HepG2 (cell line): ENCODE measurements around the gene CCL16. TPM values are rescaled to one million over a fixed set of nuclear protein-coding genes. Genes with fewer than 3 reads are reported as not detected.

Source experiments
- ARNTL ChIP-seq: sonication (generic); formaldehyde crosslinking; IDR thresholded peaks from 2 replicates; pipeline ENCODE4 v1.4.0; 2020; ENCODE audit warnings: mild to moderate bottlenecking, missing genetic modification reagents
- ASH2L ChIP-seq: fragments of 300-600, 200-600 bp; sonication (generic); IDR thresholded peaks from 2 replicates; pipeline ENCODE4 v1.7.0; 2017; ENCODE audit warnings: low read depth, mild to moderate bottlenecking, moderate library complexity, mixed read lengths, low read length; ENCODE audit not compliant: insufficient read length
- CBX5 ChIP-seq: sonication (generic); formaldehyde crosslinking; IDR thresholded peaks from 2 replicates; pipeline ENCODE4 v1.4.0; 2020; ENCODE audit warnings: missing genetic modification reagents, borderline replicate concordance
- CHD4 ChIP-seq: fragments of 200-600 bp; sonication (generic); IDR thresholded peaks from 2 replicates; pipeline ENCODE4 v1.7.0; 2017; ENCODE audit warnings: mild to moderate bottlenecking, low read length, borderline replicate concordance
- HDAC2 ChIP-seq: sonication (generic); formaldehyde crosslinking; IDR thresholded peaks from 2 replicates; pipeline ENCODE4 v1.4.0; 2020; ENCODE audit warnings: missing genetic modification reagents
- KDM5B ChIP-seq: sonication (generic); formaldehyde crosslinking; IDR thresholded peaks from 2 replicates; pipeline ENCODE4 v1.4.0; 2020; ENCODE audit warnings: missing genetic modification reagents, mild to moderate bottlenecking, borderline replicate concordance
- MED8 ChIP-seq: sonication (generic); formaldehyde crosslinking; IDR thresholded peaks from 2 replicates; pipeline ENCODE4 v1.8.1; 2023; ENCODE audit warnings: mild to moderate bottlenecking, missing genetic modification reagents; ENCODE audit not compliant: insufficient replicate concordance
- PCBP1 ChIP-seq: fragments of 200-400 bp; formaldehyde crosslinking; IDR thresholded peaks from 2 replicates; pipeline ENCODE4 v1.6.1; 2017; ENCODE audit warnings: mild to moderate bottlenecking, low read depth, low read length, borderline replicate concordance
- POGZ ChIP-seq: sonication (generic); formaldehyde crosslinking; IDR thresholded peaks from 2 replicates; pipeline ENCODE4 v1.4.0; 2020; ENCODE audit warnings: mild to moderate bottlenecking, missing genetic modification reagents
- RAD21 ChIP-seq: fragments of 450-650 bp; formaldehyde crosslinking; IDR thresholded peaks from 2 replicates; pipeline ENCODE4 v1.5.0; 2020; ENCODE audit warnings: mild to moderate bottlenecking
- SNRNP70 ChIP-seq: fragments of 200-400 bp; formaldehyde crosslinking; IDR thresholded peaks from 2 replicates; pipeline ENCODE4 v1.6.1; 2017; ENCODE audit warnings: mild to moderate bottlenecking, low read depth, low read length, moderate library complexity
- STAG1 ChIP-seq: sonication (generic); formaldehyde crosslinking; IDR thresholded peaks from 2 replicates; pipeline ENCODE4 v1.4.0; 2020; ENCODE audit warnings: missing genetic modification reagents
- THAP11 ChIP-seq: IDR thresholded peaks from 2 replicates; pipeline ENCODE4 v1.6.1; 2016; ENCODE audit warnings: missing biosample characterization, missing genetic modification reagents
- TP53 ChIP-seq: sonication (generic); formaldehyde crosslinking; conservative IDR thresholded peaks from 2 replicates; pipeline ENCODE4 v1.4.0; 2020; ENCODE audit warnings: missing genetic modification reagents
- ZBTB38 ChIP-seq: sonication (generic); formaldehyde crosslinking; IDR thresholded peaks from 2 replicates; pipeline ENCODE4 v1.5.1; 2020; ENCODE audit warnings: mild to moderate bottlenecking, missing genetic modification reagents
- ZNF33B ChIP-seq: sonication (generic); formaldehyde crosslinking; IDR thresholded peaks from 2 replicates; pipeline ENCODE4 v1.5.1; 2020; ENCODE audit warnings: mild to moderate bottlenecking, missing genetic modification reagents
- ZNF792 ChIP-seq: IDR thresholded peaks from 2 replicates; pipeline ENCODE4 v1.6.1; 2016
- ZSCAN25 ChIP-seq: sonication (generic); formaldehyde crosslinking; IDR thresholded peaks from 2 replicates; pipeline ENCODE4 v1.8.0; 2022; ENCODE audit warnings: mild to moderate bottlenecking, missing genetic modification reagents
- polyA plus RNA-seq, 8 experiments: library from polyadenylated mRNA; depleted of rRNA in 3 of 8; stranded (reverse) in 7 of 8; unstranded in 1 of 8; fragments of >200 nt; fragmentation: Illumina TruSeq in 4 of 8; extraction: Trizol in 4 of 8; gene quantifications; 2 replicates each; pipeline versions ENCODE4 v1.2.1 to v1.2.3, GENCODE V29; 2011 to 2016; ENCODE audit warnings: low read depth in 4 of 8, missing spikeins in 1 of 8, mixed read lengths in 1 of 8; ENCODE audit not compliant: insufficient read depth in 1 of 8
- total RNA-seq, 5 experiments: library from RNA; depleted of rRNA; stranded (reverse); fragments of >200 nt; fragmentation: Illumina TruSeq; extraction: Trizol; gene quantifications; 2 replicates each; pipeline ENCODE4 v1.2.3, GENCODE V29; 2016; ENCODE audit warnings: low read depth in 1 of 5
- TF ChIP-seq, protein P1 (sequence below): IDR thresholded peaks from 2 replicates; pipeline ENCODE4 v1.6.1; 2016; ENCODE audit warnings: missing genetic modification reagents, missing compliant biosample characterization
- TF ChIP-seq, protein P2 (sequence below): sonication (generic); formaldehyde crosslinking; IDR thresholded peaks from 2 replicates; pipeline ENCODE4 v1.5.1; 2020; ENCODE audit warnings: mild to moderate bottlenecking, missing genetic modification reagents, moderate library complexity
- TF ChIP-seq, protein P3 (sequence below): sonication (generic); formaldehyde crosslinking; IDR thresholded peaks from 2 replicates; pipeline ENCODE4 v1.5.0; 2020; ENCODE audit warnings: mild to moderate bottlenecking, missing genetic modification reagents, borderline replicate concordance
- TF ChIP-seq, protein P4 (sequence below): sonication (generic); formaldehyde crosslinking; IDR thresholded peaks from 2 replicates; pipeline ENCODE4 v1.5.0; 2020; ENCODE audit warnings: mild to moderate bottlenecking, missing genetic modification reagents, moderate library complexity

CCL16 gene
- total and polyA plus RNA-seq, 2 of the 13 experiments (the other 11 are each of a cell fraction or from before 2014, with no cell fraction given), result 2.0 to 14.7 TPM

DNA sequence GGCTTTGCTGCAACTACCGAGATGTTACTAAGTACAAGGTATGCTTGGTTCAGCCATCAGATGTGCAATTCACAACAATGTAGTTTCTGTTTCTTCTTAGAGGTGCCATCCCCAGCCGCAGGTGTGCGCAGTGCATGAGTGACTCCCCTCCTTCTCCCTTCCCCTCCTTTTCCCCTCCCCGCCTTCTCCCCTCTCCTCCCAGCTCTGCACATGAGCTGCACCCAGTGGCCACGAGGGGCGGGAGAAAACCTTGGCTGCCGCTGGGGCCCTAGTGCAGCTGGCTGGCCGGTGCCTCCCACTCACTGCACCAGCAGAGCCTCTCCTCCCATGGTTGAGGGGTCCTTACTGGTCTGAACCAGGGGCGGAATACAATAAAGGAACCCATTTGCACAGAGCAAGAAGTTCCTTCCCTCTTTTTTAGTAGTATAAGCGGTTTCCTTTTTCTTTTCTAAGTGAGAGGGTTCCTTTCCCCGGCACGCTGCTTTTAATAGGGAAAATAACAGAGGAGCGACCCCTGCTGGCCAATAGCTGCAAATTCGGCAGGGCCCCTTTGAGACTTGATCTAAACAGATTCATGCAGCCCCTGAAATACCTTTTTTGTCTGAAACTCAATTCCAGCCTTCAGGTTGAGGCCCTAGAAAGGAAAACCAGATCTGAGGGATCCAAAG, 27.8 kb upstream of the CCL16 start (continued):
- TF ChIP-seq KDM5B (CRISPR knock-in tag) (0 out of 2 replicates have a peak, but pooled peaks have one; percentile 28), ZNF792 (0 out of 2 replicates have a peak, but pooled peaks have one; percentile 15), PCBP1 (0 out of 2 replicates have a peak, but pooled peaks have one; percentile 70), STAG1 (CRISPR knock-in tag) (peak; percentile 74), TP53 (0 out of 2 replicates have a peak, but pooled peaks have one; percentile 33), HDAC2 (CRISPR knock-in tag) (peak; percentile 14; the same call in 1 of the 2 replicates), ZSCAN25 (CRISPR knock-in tag) (peak; percentile 62), MED8 (peak; percentile 24), ZNF33B (CRISPR knock-in tag) (no peak), ZBTB38 (CRISPR knock-in tag) (peak; percentile 21; the same call in 1 of the 2 replicates), ASH2L (peak; percentile 38), RAD21 (CRISPR knock-in tag) (peak; percentile 80), CHD4 (peak; percentile 63; the same call in 1 of the 2 replicates), ARNTL (CRISPR knock-in tag) (peak; percentile 56; the same call in 1 of the 2 replicates), CBX5 (CRISPR knock-in tag) (peak; percentile 36; the same call in 1 of the 2 replicates), SNRNP70 (no peak), POGZ (CRISPR knock-in tag) (peak; percentile 42; the same call in 1 of the 2 replicates), THAP11 (CRISPR knock-in tag) (0 out of 2 replicates have a peak, but pooled peaks have one; percentile 15)
- TF ChIP-seq, protein P1, sequence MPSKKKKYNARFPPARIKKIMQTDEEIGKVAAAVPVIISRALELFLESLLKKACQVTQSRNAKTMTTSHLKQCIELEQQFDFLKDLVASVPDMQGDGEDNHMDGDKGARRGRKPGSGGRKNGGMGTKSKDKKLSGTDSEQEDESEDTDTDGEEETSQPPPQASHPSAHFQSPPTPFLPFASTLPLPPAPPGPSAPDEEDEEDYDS (CRISPR knock-in tag), result no peak
- TF ChIP-seq, protein P2, sequence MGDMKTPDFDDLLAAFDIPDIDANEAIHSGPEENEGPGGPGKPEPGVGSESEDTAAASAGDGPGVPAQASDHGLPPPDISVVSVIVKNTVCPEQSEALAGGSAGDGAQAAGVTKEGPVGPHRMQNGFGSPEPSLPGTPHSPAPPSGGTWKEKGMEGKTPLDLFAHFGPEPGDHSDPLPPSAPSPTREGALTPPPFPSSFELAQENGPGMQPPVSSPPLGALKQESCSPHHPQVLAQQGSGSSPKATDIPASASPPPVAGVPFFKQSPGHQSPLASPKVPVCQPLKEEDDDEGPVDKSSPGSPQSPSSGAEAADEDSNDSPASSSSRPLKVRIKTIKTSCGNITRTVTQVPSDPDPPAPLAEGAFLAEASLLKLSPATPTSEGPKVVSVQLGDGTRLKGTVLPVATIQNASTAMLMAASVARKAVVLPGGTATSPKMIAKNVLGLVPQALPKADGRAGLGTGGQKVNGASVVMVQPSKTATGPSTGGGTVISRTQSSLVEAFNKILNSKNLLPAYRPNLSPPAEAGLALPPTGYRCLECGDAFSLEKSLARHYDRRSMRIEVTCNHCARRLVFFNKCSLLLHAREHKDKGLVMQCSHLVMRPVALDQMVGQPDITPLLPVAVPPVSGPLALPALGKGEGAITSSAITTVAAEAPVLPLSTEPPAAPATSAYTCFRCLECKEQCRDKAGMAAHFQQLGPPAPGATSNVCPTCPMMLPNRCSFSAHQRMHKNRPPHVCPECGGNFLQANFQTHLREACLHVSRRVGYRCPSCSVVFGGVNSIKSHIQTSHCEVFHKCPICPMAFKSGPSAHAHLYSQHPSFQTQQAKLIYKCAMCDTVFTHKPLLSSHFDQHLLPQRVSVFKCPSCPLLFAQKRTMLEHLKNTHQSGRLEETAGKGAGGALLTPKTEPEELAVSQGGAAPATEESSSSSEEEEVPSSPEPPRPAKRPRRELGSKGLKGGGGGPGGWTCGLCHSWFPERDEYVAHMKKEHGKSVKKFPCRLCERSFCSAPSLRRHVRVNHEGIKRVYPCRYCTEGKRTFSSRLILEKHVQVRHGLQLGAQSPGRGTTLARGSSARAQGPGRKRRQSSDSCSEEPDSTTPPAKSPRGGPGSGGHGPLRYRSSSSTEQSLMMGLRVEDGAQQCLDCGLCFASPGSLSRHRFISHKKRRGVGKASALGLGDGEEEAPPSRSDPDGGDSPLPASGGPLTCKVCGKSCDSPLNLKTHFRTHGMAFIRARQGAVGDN (CRISPR knock-in tag), result peak; percentile 84
- TF ChIP-seq, protein P3, sequence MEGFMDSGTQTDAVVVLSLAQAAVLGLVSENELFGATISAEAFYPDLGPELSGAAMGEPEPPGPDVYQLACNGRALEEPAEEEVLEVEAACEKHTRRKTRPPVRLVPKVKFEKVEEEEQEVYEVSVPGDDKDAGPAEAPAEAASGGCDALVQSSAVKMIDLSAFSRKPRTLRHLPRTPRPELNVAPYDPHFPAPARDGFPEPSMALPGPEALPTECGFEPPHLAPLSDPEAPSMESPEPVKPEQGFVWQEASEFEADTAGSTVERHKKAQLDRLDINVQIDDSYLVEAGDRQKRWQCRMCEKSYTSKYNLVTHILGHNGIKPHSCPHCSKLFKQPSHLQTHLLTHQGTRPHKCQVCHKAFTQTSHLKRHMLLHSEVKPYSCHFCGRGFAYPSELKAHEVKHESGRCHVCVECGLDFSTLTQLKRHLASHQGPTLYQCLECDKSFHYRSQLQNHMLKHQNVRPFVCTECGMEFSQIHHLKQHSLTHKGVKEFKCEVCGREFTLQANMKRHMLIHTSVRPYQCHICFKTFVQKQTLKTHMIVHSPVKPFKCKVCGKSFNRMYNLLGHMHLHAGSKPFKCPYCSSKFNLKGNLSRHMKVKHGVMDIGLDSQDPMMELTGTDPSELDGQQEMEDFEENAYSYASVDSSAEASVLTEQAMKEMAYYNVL (CRISPR knock-in tag), result 0 out of 2 replicates have a peak, but pooled peaks have one; percentile 39
- TF ChIP-seq, protein P4, sequence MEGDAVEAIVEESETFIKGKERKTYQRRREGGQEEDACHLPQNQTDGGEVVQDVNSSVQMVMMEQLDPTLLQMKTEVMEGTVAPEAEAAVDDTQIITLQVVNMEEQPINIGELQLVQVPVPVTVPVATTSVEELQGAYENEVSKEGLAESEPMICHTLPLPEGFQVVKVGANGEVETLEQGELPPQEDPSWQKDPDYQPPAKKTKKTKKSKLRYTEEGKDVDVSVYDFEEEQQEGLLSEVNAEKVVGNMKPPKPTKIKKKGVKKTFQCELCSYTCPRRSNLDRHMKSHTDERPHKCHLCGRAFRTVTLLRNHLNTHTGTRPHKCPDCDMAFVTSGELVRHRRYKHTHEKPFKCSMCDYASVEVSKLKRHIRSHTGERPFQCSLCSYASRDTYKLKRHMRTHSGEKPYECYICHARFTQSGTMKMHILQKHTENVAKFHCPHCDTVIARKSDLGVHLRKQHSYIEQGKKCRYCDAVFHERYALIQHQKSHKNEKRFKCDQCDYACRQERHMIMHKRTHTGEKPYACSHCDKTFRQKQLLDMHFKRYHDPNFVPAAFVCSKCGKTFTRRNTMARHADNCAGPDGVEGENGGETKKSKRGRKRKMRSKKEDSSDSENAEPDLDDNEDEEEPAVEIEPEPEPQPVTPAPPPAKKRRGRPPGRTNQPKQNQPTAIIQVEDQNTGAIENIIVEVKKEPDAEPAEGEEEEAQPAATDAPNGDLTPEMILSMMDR (CRISPR knock-in tag), result peak; percentile 71
